ENCODE results near the gene GRP. TPM values are rescaled to one million over a fixed set of nuclear protein-coding genes. Genes with fewer than 3 reads are reported as not detected.

The GRP gene
- total and polyA plus RNA-seq, 10 of the 15 experiments (the other 5 are each of a cell fraction or from before 2014, with no cell fraction given) = not detected

DNA sequence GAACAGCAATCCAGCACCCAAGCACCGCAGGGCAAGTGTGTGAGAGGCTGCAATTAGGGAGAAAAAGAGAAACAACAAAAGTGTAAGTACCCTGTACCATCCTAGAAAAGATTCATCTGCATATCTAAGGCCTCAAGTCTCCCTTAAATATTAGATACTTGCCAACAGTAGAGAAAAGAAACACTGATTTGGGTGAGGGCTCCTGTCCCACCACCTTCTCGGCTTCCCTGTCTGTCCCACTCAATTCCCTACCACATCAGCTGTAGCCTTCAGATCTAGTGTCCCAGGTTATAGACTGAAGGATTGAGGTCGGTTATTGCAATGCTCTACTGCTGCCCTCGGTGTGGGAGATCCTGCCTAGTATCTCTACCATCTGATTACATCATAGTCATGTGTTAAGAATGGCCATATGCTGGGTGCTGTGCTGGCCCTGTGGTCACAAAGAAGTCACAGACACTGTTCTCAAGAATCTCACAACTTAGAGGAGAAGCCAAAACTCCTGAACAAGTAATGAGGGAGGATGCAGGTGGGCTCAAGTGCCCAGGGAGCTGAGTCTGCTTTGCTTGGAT lies 50.8 kb downstream of the GRP start:
- no peaks in the 10 kb centered on the region for H3K79me2 ChIP-seq (ENCODE audit: control insufficient read depth, insufficient read depth, low read length)
- in situ Hi-C loops (cut with MboI) (no loop called here), intact Hi-C loops (cut with micrococcal nuclease; ENCODE audit: unreplicated experiment) (no loop called here)
- ChIA-PET RAD21 (ENCODE audit: unreplicated experiment) (no interaction called here), CTCF (interaction anchor here (1.2 to 1.7 kb wide), 2 partner anchors 22 to 132 kb away, joined by 3 to 5 read pairs; no protein-coding TSS in a partner anchor), POLR2A (no interaction called here), SMC1A (ENCODE audit: uncharacterized antibody, unreplicated experiment) (interaction anchor here (1.0 kb wide), 1 partner anchor 552 kb away, joined by 3 read pairs; no protein-coding TSS in a partner anchor)
- TF ChIP-seq ZZZ3 (IDR thresholded peaks at IDR 0.05; ENCODE audit: control insufficient read depth, insufficient read length, low read depth) (no peak), CBFB (IDR thresholded peaks at IDR 0.05; ENCODE audit: low read depth) (no peak), FOXK2 (IDR thresholded peaks at IDR 0.05) (no peak), IKZF1 (conservative IDR thresholded peaks at IDR 0.05) (no peak), ZNF622 (IDR thresholded peaks at IDR 0.05) (no peak), LARP7 (IDR thresholded peaks at IDR 0.05) (no peak)
- H3K36me3 ChIP-seq (ENCODE audit: control insufficient read depth in 2 of 2, insufficient read depth in 2 of 2, low read length in 1 of 2) = no peaks in the 10 kb centered on the region
- FAIRE-seq (no peak), ATAC-seq (no peak), DNase-seq (ENCODE audit: low read depth, low spot score) (no peak)
- BruUV-seq (replicated peaks) = no TSS peak
- peaks cover 23 to 52% of the 10 kb centered on the region in 2 experiments for H3K27me3 ChIP-seq (replicated peaks in 1 of 2; ENCODE audit: control insufficient read depth in 2 of 2, insufficient read depth in 2 of 2, low read length in 1 of 2)
- WGBS (ENCODE audit: insufficient coverage, insufficient replicate concordance, low lambda C conversion rate, missing lambda C conversion rate) = 18% methylated on average over 4 of the region's 4 CpGs
- H4K20me1 ChIP-seq (ENCODE audit: control insufficient read depth, insufficient read depth) = no peaks in the 10 kb centered on the region
- no peaks in the 10 kb centered on the region for H3K4me1 ChIP-seq (ENCODE audit: control insufficient read depth, insufficient read depth, low read length)
- no peak overlapping the region for H3K4me2 ChIP-seq (ENCODE audit: control insufficient read depth, insufficient read depth)
- no peak overlapping the region for H3K27ac ChIP-seq (ENCODE audit: control insufficient read depth, insufficient read depth)
- H3K9ac ChIP-seq (ENCODE audit: control insufficient read depth, insufficient read depth, low read length) = no peak overlapping the region
- H3K4me3 ChIP-seq = no peak overlapping the region
- no peak overlapping the region for H2AFZ ChIP-seq (ENCODE audit: control insufficient read depth, low read depth, low read length)
- H3K9me3 ChIP-seq (replicated peaks; ENCODE audit: control insufficient read depth, insufficient read depth, low read length) = no peaks in the 10 kb centered on the region; the same call in 2 of the 3 replicates

DNA sequence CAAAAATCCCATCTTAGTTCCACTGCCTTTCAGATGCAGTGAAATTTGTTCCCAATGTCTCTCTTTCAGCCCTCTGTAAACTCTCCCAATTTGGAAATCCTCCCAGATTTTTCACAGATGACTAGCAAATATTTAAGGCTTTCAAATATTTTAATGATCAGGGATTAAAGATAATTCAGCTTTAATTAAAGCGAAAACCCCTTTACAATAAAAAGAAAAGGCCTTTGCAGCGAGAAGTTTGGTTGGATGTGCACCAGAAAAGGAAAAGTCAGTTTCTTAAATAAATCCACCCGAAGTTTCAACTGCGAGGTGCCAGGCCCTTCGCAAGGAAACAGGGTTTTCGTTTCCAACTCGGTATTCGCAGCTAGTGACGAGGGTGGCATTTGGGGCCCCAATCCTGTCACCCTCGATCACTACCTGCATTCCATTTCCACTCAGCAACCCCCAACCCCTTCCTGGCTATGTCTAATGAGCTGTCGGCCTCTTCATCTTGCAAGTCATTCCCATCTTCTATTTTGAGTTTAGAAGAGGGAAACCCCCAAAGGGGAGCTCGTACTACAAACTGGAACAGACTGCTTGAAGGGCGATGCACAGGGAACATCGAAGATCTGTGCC lies 51.8 kb downstream of the GRP start:
- CTCF ChIA-PET = interaction anchor here (1.2 kb wide), 2 partner anchors 131 to 187 kb away, joined by 3 to 5 read pairs; no protein-coding TSS in a partner anchor
- no peak for FAIRE-seq

More for the DNA sequence above, 51.8 kb downstream of the GRP start:
- intact Hi-C loops (cut with micrococcal nuclease; ENCODE audit: unreplicated experiment) (no loop called here), in situ Hi-C loops (cut with MboI) (no loop called here)
- H4K20me1 ChIP-seq (ENCODE audit: control insufficient read depth, insufficient read depth) = no peaks in the 10 kb centered on the region
- H3K9ac ChIP-seq (ENCODE audit: control insufficient read depth, insufficient read depth, low read length) = no peak overlapping the region
- ChIA-PET POLR2A (no interaction called here), SMC1A (ENCODE audit: uncharacterized antibody, unreplicated experiment) (interaction anchor here (1.0 kb wide), 1 partner anchor 551 kb away, joined by 3 read pairs; no protein-coding TSS in a partner anchor), RAD21 (ENCODE audit: unreplicated experiment) (interaction anchor here (1.3 kb wide), 1 partner anchor 42 kb away, joined by 5 read pairs; no protein-coding TSS in a partner anchor)
- H3K27me3 ChIP-seq (replicated peaks in 1 of 2; ENCODE audit: control insufficient read depth in 2 of 2, insufficient read depth in 2 of 2, low read length in 1 of 2) = peaks cover 23 to 54% of the 10 kb centered on the region in 2 experiments
- H3K9me3 ChIP-seq (replicated peaks; ENCODE audit: control insufficient read depth, insufficient read depth, low read length) = no peaks in the 10 kb centered on the region; the same call in 2 of the 3 replicates
- 35% methylated on average over 14 of the region's 14 CpGs for WGBS (ENCODE audit: insufficient coverage, insufficient replicate concordance, low lambda C conversion rate, missing lambda C conversion rate)
- BruUV-seq (replicated peaks) = no TSS peak
- DNase-seq (ENCODE audit: low read depth, low spot score) (no peak), ATAC-seq (no peak)
- TF ChIP-seq ETV6 (conservative IDR thresholded peaks at IDR 0.05 in 1 of 2, IDR thresholded peaks at IDR 0.05 in 1 of 2; ENCODE audit: borderline replicate concordance in 1 of 2, low read depth in 1 of 2) (no peak), SUZ12 (IDR thresholded peaks at IDR 0.05; ENCODE audit: unreplicated experiment) (peak; percentile 33)
- H3K4me2 ChIP-seq (ENCODE audit: control insufficient read depth, insufficient read depth) = no peak overlapping the region; the same call in 1 of the 2 replicates
- H3K36me3 ChIP-seq (ENCODE audit: control insufficient read depth in 2 of 2, insufficient read depth in 2 of 2, low read length in 1 of 2) = no peaks in the 10 kb centered on the region
- H3K79me2 ChIP-seq (ENCODE audit: control insufficient read depth, insufficient read depth, low read length) = no peaks in the 10 kb centered on the region
- H3K4me3 ChIP-seq = no peak overlapping the region
- H3K4me1 ChIP-seq (ENCODE audit: control insufficient read depth, insufficient read depth, low read length) = no peaks in the 10 kb centered on the region
- H2AFZ ChIP-seq (ENCODE audit: control insufficient read depth, low read depth, low read length) = no peak overlapping the region
- no peak overlapping the region for H3K27ac ChIP-seq (ENCODE audit: control insufficient read depth, insufficient read depth)
